ENCODE measurements around the gene HSBP1. TPM values are rescaled to one million over a fixed set of nuclear protein-coding genes. Genes with fewer than 3 reads are reported as not detected.

Gene HSBP1
- total and polyA plus RNA-seq, 2 of the 13 experiments (the other 11 are each of a cell fraction or from before 2014, with no cell fraction given), result 249 to 292 TPM

- TF ChIP-seq ZNF512B (CRISPR knock-in tag; IDR thresholded peaks at IDR 0.05; ENCODE audit: borderline replicate concordance) (no peak), JUND (CRISPR knock-in tag; IDR thresholded peaks at IDR 0.05) (peak; percentile 94), SETDB1 (CRISPR knock-in tag; IDR thresholded peaks at IDR 0.05; ENCODE audit: borderline replicate concordance) (no peak), ZNF318 (CRISPR knock-in tag; IDR thresholded peaks at IDR 0.05) (no peak), PPARG (CRISPR knock-in tag; conservative IDR thresholded peaks at IDR 0.05) (no peak), ZNF275 (CRISPR knock-in tag; IDR thresholded peaks at IDR 0.05; ENCODE audit: borderline replicate concordance) (0 out of 2 replicates have a peak, but pooled peaks have one; percentile 46), ZNF263 (CRISPR knock-in tag; IDR thresholded peaks at IDR 0.05) (no peak), ZFP41 (CRISPR knock-in tag; IDR thresholded peaks at IDR 0.05; ENCODE audit: borderline replicate concordance) (no peak), ZNF577 (CRISPR knock-in tag; IDR thresholded peaks at IDR 0.05; ENCODE audit: borderline replicate concordance, low read depth) (no peak), CHD4 (IDR thresholded peaks at IDR 0.05; ENCODE audit: borderline replicate concordance, low read length) (no peak), NFATC3 (CRISPR knock-in tag; IDR thresholded peaks at IDR 0.05) (no peak), ZNF367 (CRISPR knock-in tag; IDR thresholded peaks at IDR 0.05; ENCODE audit: borderline replicate concordance) (no peak), ZBTB14 (CRISPR knock-in tag; IDR thresholded peaks at IDR 0.05) (no peak), MZF1 (CRISPR knock-in tag; IDR thresholded peaks at IDR 0.05; ENCODE audit: borderline replicate concordance) (no peak)
Observed at GRCh38 chr16:83813823-83814658, 6.3 kb downstream of the HSBP1 start (continued).
